Keratinocyte (primary cell): ENCODE results near the gene LAMB1.

Experiments
- CTCF ChIP-seq, 3 experiments: IDR thresholded peaks in 1 of 3; conservative IDR thresholded peaks in 1 of 3; optimal IDR thresholded peaks in 1 of 3; 2 replicates in 2 of 3; 3 replicates in 1 of 3; pipeline versions ENCODE3 to v1.5.1; 2011; ENCODE audit warnings: low read length in 3 of 3, mild to moderate bottlenecking in 3 of 3, moderate library complexity in 2 of 3, control low read depth in 1 of 3, inconsistent platforms in 1 of 3; ENCODE audit not compliant: insufficient read depth in 2 of 3; ENCODE audit errors: extremely low read depth in 1 of 3
- EZH2 ChIP-seq: IDR thresholded peaks from one replicate; pipeline ENCODE4 v1.6.1; 2012; ENCODE audit warnings: inconsistent platforms, mild to moderate bottlenecking, low read length, moderate library complexity

GRCh38 chr7:107959527-107959898, 43.4 kb downstream of the LAMB1 start:
- TF ChIP-seq EZH2 (no peak), CTCF (optimal IDR thresholded peaks at IDR 0.05 in 1 of 3, IDR thresholded peaks at IDR 0.05 in 1 of 3, conservative IDR thresholded peaks at IDR 0.05 in 1 of 3; ENCODE audit: extremely low read depth in 1 of 3, insufficient read depth in 2 of 3, low read length in 3 of 3) (no peak)
